ENCODE measurements around the gene CNTFR.

GRCh38 chr9:34563262-34563661 is 26.3 kb downstream of the CNTFR start:
- TF ChIP-seq, protein P1, sequence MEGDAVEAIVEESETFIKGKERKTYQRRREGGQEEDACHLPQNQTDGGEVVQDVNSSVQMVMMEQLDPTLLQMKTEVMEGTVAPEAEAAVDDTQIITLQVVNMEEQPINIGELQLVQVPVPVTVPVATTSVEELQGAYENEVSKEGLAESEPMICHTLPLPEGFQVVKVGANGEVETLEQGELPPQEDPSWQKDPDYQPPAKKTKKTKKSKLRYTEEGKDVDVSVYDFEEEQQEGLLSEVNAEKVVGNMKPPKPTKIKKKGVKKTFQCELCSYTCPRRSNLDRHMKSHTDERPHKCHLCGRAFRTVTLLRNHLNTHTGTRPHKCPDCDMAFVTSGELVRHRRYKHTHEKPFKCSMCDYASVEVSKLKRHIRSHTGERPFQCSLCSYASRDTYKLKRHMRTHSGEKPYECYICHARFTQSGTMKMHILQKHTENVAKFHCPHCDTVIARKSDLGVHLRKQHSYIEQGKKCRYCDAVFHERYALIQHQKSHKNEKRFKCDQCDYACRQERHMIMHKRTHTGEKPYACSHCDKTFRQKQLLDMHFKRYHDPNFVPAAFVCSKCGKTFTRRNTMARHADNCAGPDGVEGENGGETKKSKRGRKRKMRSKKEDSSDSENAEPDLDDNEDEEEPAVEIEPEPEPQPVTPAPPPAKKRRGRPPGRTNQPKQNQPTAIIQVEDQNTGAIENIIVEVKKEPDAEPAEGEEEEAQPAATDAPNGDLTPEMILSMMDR (IDR thresholded peaks at IDR 0.05) = no peak
- TF ChIP-seq REST (IDR thresholded peaks at IDR 0.05; ENCODE audit: insufficient read depth in 1 of 2, low read depth in 2 of 2, low read length in 1 of 2) (no peak), POLR2AphosphoS5 (IDR thresholded peaks at IDR 0.05; ENCODE audit: low read depth, low read length) (no peak), TCF7L2 (IDR thresholded peaks at IDR 0.05; ENCODE audit: low read depth, low read length) (no peak), SIN3A (IDR thresholded peaks at IDR 0.05; ENCODE audit: borderline replicate concordance, insufficient read depth, low read depth, low read length) (no peak)
